GM23338 (cell line): ENCODE measurements around the gene ANKRD31. TPM values are rescaled to one million over a fixed set of nuclear protein-coding genes. Genes with fewer than 3 reads are reported as not detected.
"Not testable (repeated sequence)": the region's sequence is repeated elsewhere in the genome, so short reads cannot be mapped to it uniquely, and the experiment has no call there.

ENCODE experiments used
- ATAC-seq: fragments of 200-7000 bp; cut with Tn5 transposase; 3 replicates; pipeline ENCODE4 v1.9.1; 2020
- DNase-seq: peaks from one replicate; pipeline ENCODE4 v3.0.0-alpha.2; 2015; ENCODE audit warnings: low spot score
- H2AFZ ChIP-seq: fragments of 200-600 bp; sonication (generic); 2 replicates; pipeline ENCODE4 v1.8.0; 2016; ENCODE audit warnings: antibody characterized with exemption, mild to moderate bottlenecking, moderate library complexity
- H3F3A ChIP-seq: fragments of 200-600 bp; sonication (generic); replicated peaks from 2 replicates; pipeline ENCODE4 v1.8.0; 2017; ENCODE audit warnings: antibody characterized with exemption, mixed run types, low read depth
- H3K27ac ChIP-seq: fragments of 200-600 bp; sonication (generic); 2 replicates; pipeline ENCODE4 v1.6.1; 2016; ENCODE audit warnings: low read depth
- H3K27me3 ChIP-seq: fragments of 200-600 bp; sonication (generic); 2 replicates; pipeline ENCODE4 v1.8.0; 2016; ENCODE audit warnings: mild to moderate bottlenecking, mixed run types, moderate library complexity; ENCODE audit not compliant: insufficient read depth
- H3K36me3 ChIP-seq: fragments of 200-600 bp; sonication (generic); 2 replicates; pipeline ENCODE4 v1.8.0; 2016; ENCODE audit warnings: mild to moderate bottlenecking; ENCODE audit not compliant: insufficient read depth
- H3K4me1 ChIP-seq: fragments of 200-600 bp; sonication (generic); 2 replicates; pipeline ENCODE4 v1.8.0; 2016; ENCODE audit warnings: mild to moderate bottlenecking, moderate library complexity; ENCODE audit not compliant: insufficient read depth
- H3K4me2 ChIP-seq: fragments of 200-600 bp; sonication (generic); 2 replicates; pipeline ENCODE4 v1.7.1; 2017; ENCODE audit warnings: mixed run types
- H3K4me3 ChIP-seq: fragments of 200-600 bp; sonication (generic); 2 replicates; pipeline ENCODE4 v1.6.1; 2016; ENCODE audit warnings: mixed run types
- H3K79me2 ChIP-seq: fragments of 200-600 bp; sonication (generic); replicated peaks from 2 replicates; pipeline ENCODE4 v1.8.0; 2017; ENCODE audit warnings: mild to moderate bottlenecking; ENCODE audit not compliant: insufficient read depth
- H3K9me2 ChIP-seq: fragments of 200-600 bp; sonication (generic); 2 replicates; pipeline ENCODE4 v1.8.0; 2017; ENCODE audit not compliant: insufficient read depth
- H4K20me1 ChIP-seq: fragments of 200-600 bp; sonication (generic); replicated peaks from 2 replicates; pipeline ENCODE4 v1.8.0; 2017; ENCODE audit warnings: mild to moderate bottlenecking; ENCODE audit not compliant: insufficient read depth
- H3K27ac Mint-ChIP-seq: 2 replicates; pipeline ENCODE4 v1.8.0; 2020; ENCODE audit warnings: inconsistent platforms, mild to moderate bottlenecking, moderate library complexity, mixed read lengths
- H3K27me3 Mint-ChIP-seq: 3 replicates; pipeline ENCODE4 v1.8.0; 2022; ENCODE audit warnings: low read depth, mild to moderate bottlenecking, moderate library complexity, mixed read lengths, inconsistent platforms; ENCODE audit not compliant: insufficient read depth, poor library complexity
- H3K36me3 Mint-ChIP-seq: 3 replicates; pipeline ENCODE4 v1.8.0; 2021; ENCODE audit warnings: low read depth, mild to moderate bottlenecking, inconsistent platforms, moderate library complexity, mixed read lengths
- H3K4me1 Mint-ChIP-seq: 3 replicates; pipeline ENCODE4 v1.8.0; 2020; ENCODE audit warnings: mild to moderate bottlenecking, inconsistent platforms, mixed read lengths
- H3K4me3 Mint-ChIP-seq: 3 replicates; pipeline ENCODE4 v1.8.0; 2021; ENCODE audit warnings: moderate library complexity, mild to moderate bottlenecking, inconsistent platforms, mixed read lengths
- H3K9me3 Mint-ChIP-seq: 3 replicates; pipeline ENCODE4 v1.8.0; 2020; ENCODE audit warnings: moderate library complexity, mild to moderate bottlenecking, inconsistent platforms, mixed read lengths
- CREB1 ChIP-seq: fragments of 250-450 bp; sonication (Bioruptor Pico); IDR thresholded peaks from 2 replicates; pipeline ENCODE4 v1.5.0; 2020; ENCODE audit warnings: low read depth, mild to moderate bottlenecking, moderate library complexity
- CTCF ChIP-seq, 2 experiments: fragments of 200-600 bp in 1 of 2; sonication (generic) in 1 of 2; conservative IDR thresholded peaks; 2 replicates each; pipeline versions ENCODE4 v1.5.1 to v1.6.1; 2016 to 2017; ENCODE audit warnings: antibody characterized with exemption in 2 of 2, low read depth in 2 of 2, mild to moderate bottlenecking in 2 of 2, moderate library complexity in 1 of 2
- NANOG ChIP-seq: IDR thresholded peaks from 2 replicates; pipeline ENCODE4 v1.6.1; 2016; ENCODE audit warnings: antibody characterized with exemption, borderline replicate concordance
- POLR2AphosphoS5 ChIP-seq: IDR thresholded peaks from 2 replicates; pipeline ENCODE4 v1.6.1; 2016; ENCODE audit warnings: antibody characterized with exemption, low read depth
- polyA plus RNA-seq: library from polyadenylated mRNA; unstranded; fragments of >200 nt; fragmentation: Nextera tagmentation; extraction: Ambion mirVana; gene quantifications from 2 replicates; pipeline ENCODE4 v1.2.1, GENCODE V29; 2016
- total RNA-seq: library from RNA; depleted of rRNA; stranded (reverse); fragments of >200 nt; shearing (Covaris generic); gene quantifications from 2 replicates; pipeline ENCODE4 v1.2.3, GENCODE V29; 2014

ANKRD31 gene
- total and polyA plus RNA-seq, 2 experiments from 2014 or later, result 0.18 to 0.59 TPM

- Histone ChIP-seq H2AFZ (no peak overlapping the region), H3K36me3 (no peaks in the 10 kb centered on the region), H3K4me1 (no peaks in the 10 kb centered on the region), H4K20me1 (no peaks in the 10 kb centered on the region), H3K79me2 (no peaks in the 10 kb centered on the region), H3K4me2 (no peak overlapping the region), H3K27ac (no peak overlapping the region), H3K27me3 (no peaks in the 10 kb centered on the region), H3K9me2 (no peaks in the 10 kb centered on the region), H3F3A (no peaks in the 10 kb centered on the region), H3K4me3 (no peak overlapping the region)
- H3K4me1 Mint-ChIP-seq, result no peaks in the 10 kb centered on the region
- no peak for DNase-seq
- H3K4me3 Mint-ChIP-seq, result no peak overlapping the region
- H3K27ac Mint-ChIP-seq, result no peak overlapping the region
- ATAC-seq, result no peak
- no peak for TF ChIP-seq CREB1 (CRISPR knock-in tag)
- no peak for TF ChIP-seq POLR2AphosphoS5
- no peak for TF ChIP-seq CTCF (conservative IDR thresholded peaks at IDR 0.05; ENCODE audit: low read depth in 2 of 2)
- no peak for TF ChIP-seq NANOG
- H3K9me3 Mint-ChIP-seq, result peaks cover 3% of the 10 kb centered on the region
- no peaks in the 10 kb centered on the region for H3K27me3 Mint-ChIP-seq
- H3K36me3 Mint-ChIP-seq, result peaks cover 2% of the 10 kb centered on the region; the same call in 2 of the 3 replicates
Measured at GRCh38 chr5:75108515-75108914, 128.2 kb downstream of the ANKRD31 start.

- DNase-seq, ATAC-seq, H3K79me2 ChIP-seq, H2AFZ ChIP-seq, H3K4me3 ChIP-seq, H3K27ac Mint-ChIP-seq, H3K4me1 ChIP-seq, H3K36me3 Mint-ChIP-seq, H3K9me2 ChIP-seq, H3K27me3 Mint-ChIP-seq, H3K4me2 ChIP-seq, H3K4me1 Mint-ChIP-seq, H3K4me3 Mint-ChIP-seq, H3K27ac ChIP-seq, H3K36me3 ChIP-seq, H4K20me1 ChIP-seq, H3K27me3 ChIP-seq, H3F3A ChIP-seq: not testable (repeated sequence)
- peaks cover 10% of the 10 kb centered on the region; the same call in 2 of the 3 replicates for H3K9me3 Mint-ChIP-seq
Measured at GRCh38 chr5:75095956-75096355, 140.7 kb downstream of the ANKRD31 start.

- no peaks in the 10 kb centered on the region for H3K9me2 ChIP-seq
- H3K79me2 ChIP-seq, result no peaks in the 10 kb centered on the region
- H2AFZ ChIP-seq, result peak overlapping the region; percentile 40; the same call in 1 of the 2 replicates
- no peaks in the 10 kb centered on the region for H3K36me3 ChIP-seq
- H3F3A ChIP-seq, result no peaks in the 10 kb centered on the region
- no peaks in the 10 kb centered on the region for H3K4me1 ChIP-seq
- no peaks in the 10 kb centered on the region for H3K27me3 Mint-ChIP-seq
- no peak overlapping the region for H3K27ac ChIP-seq
- ATAC-seq (no peak), DNase-seq (no peak)
- H3K9me3 Mint-ChIP-seq, result no peaks in the 10 kb centered on the region
- H3K4me3 ChIP-seq, result no peak overlapping the region
- no peaks in the 10 kb centered on the region for H4K20me1 ChIP-seq
- H3K4me2 ChIP-seq, result no peak overlapping the region
- no peaks in the 10 kb centered on the region for H3K36me3 Mint-ChIP-seq
- H3K27me3 ChIP-seq, result no peaks in the 10 kb centered on the region
- H3K4me3 Mint-ChIP-seq, result no peak overlapping the region
- no peaks in the 10 kb centered on the region for H3K4me1 Mint-ChIP-seq
- no peak for TF ChIP-seq CREB1 (CRISPR knock-in tag)
- TF ChIP-seq POLR2AphosphoS5, result no peak
- no peak overlapping the region for H3K27ac Mint-ChIP-seq
Measured at GRCh38 chr5:75091597-75091996, 145.1 kb downstream of the ANKRD31 start.
